HG02938 (cell line): ENCODE measurements around the gene ACTN4.

Experiments used
- ATAC-seq: cut with Tn5 transposase; IDR thresholded peaks from one replicate; pipeline ENCODE4 v1.9.1; 2021; ENCODE audit warnings: mild to moderate bottlenecking, moderate library complexity; ENCODE audit not compliant: unreplicated experiment

ACTN4 gene

DNA sequence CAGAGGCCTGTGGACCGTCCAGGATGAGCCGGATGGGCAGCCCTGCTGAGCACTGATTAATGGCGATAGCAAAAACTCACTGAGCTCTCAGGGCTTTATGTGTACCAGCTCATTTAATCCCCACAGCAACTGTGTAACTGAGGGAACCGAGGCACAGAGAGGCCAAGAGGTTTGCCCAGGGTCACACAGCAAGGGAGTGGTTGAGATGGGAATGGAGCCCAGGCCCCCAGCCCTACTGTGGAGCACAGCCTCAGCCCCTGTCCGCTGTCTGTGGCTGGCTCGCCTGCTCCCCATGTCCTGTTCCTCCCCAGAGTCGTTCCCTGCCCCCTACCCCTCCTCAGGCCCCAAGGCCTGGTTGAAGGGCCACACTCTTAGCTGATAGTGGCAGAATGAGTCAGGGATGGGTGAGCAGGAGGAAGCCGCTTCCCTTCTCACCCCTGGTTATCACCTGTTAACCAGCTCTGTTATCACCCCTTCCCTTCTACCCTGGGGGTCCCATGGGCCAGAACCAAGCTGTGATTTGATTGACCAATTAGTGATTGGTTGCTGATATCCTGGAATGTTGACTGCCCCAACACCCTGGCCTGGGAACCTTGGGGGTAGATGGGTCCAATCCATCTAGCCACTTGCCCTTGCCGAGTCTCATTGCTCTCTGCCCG lies 75.6 kb downstream of the ACTN4 start:
- no peak for ATAC-seq

DNA sequence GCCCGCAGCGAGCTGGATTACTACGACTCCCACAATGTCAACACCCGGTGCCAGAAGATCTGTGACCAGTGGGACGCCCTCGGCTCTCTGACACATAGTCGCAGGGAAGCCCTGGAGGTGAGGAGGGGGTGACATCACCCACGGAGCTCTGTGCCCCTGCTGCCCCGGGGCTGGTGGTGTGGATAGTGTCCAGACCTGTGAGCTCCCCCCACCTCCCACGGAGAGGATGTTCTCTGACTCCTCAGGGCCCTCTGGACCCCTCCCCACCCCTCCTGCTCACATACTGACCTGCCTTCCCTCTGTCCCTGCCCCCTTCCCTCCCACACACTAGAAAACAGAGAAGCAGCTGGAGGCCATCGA lies 76.1 kb downstream of the ACTN4 start:
- ATAC-seq, result no peak

DNA sequence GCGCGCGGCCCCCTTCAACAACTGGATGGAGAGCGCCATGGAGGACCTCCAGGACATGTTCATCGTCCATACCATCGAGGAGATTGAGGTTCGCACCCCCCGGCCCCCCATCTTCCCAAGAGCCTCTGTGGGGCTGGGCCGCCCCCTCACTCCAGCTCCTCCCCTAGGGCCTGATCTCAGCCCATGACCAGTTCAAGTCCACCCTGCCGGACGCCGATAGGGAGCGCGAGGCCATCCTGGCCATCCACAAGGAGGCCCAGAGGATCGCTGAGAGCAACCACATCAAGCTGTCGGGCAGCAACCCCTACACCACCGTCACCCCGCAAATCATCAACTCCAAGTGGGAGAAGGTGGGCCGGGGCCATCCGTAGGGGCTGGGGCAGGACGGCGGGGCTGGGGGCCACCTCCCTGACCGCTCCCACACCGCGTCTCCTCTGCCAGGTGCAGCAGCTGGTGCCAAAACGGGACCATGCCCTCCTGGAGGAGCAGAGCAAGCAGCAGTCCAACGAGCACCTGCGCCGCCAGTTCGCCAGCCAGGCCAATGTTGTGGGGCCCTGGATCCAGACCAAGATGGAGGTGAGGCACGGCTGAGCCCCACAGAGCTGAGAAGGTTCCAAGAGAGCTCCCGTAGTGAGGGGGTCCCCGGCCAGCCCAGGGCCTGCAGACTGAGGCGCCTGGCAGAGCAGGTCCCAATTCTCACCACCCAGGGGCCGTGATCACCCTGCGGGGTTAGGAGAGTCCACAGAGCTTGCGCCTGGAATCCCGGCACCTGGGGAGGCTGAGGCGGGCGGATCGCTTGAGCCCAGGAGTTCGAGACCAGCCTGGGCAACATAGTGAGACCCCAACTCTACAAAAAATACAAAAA lies 76.8 kb downstream of the ACTN4 start:
- ATAC-seq, result no peak

DNA sequence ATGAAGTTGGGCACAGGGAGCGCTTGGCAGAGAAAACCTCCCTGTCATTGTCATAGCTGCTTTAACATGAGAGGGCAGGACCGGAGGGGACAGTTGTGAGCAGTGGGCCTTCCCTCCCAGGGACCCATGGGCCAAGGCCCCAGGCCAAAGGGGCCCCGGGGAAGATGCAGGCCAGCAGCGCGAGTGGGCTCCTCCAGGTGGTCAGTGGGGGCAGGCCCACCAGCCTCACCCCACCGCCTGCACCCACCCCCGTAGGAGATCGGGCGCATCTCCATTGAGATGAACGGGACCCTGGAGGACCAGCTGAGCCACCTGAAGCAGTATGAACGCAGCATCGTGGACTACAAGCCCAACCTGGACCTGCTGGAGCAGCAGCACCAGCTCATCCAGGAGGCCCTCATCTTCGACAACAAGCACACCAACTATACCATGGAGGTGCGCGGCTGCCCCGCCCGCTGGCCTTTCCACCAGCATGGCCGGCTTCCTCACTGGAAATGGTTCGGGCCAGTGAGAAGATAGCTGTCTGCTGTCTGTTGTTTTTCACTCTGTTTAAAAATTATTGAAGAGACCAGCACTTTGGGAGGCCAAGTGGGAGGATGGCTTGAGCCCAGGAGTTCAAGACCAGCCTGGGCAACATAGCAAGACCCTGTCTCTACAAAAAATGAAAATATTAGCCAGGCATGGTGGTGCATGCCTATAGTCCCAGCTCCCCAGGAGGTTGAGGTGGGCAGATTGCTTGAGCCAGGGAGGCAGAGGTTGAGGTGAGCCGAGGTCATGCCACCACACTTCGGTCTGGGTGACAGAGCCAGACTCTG lies 78.2 kb downstream of the ACTN4 start:
- ATAC-seq, result no peak

DNA sequence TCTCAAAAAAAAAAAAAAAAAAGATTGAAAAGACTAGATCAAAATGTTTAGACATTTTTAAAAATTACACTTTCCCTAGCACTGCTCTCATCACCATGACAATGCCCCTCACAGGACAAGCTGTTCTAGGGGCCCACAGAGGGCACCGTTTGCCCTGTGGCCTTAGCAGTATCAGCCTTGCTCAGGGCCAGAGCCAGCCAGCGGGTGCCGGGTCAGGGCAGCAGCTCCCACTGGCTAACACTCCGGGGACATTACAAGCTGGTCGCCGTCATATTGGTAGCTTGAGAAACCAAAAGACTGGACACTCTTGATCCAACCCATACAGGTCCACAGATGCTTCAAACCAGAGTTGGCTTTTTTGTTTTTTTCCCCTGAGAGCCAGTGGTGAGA lies 78.8 kb downstream of the ACTN4 start:
- no peak for ATAC-seq

DNA sequence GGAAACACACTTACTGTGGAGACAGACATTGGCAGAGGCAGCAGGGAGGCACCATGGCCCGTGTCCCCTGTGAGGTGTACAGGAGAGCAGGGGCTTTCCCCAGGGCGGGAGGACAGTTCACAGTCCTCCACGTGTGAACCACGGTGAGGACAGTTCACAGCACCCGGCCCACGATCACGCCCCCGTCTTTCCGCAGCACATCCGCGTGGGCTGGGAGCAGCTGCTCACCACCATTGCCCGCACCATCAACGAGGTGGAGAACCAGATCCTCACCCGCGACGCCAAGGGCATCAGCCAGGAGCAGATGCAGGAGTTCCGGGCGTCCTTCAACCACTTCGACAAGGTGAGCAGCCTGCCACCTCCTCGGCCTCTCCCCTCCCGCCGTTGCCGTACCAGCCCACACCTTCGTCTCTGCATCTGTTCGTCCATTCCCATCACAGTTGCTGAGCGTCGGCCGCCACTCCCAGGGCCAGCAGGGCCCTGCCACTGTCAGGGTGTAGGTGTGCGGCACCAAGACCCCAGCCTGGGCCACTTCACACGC lies 79.4 kb downstream of the ACTN4 start:
- no peak for ATAC-seq

DNA sequence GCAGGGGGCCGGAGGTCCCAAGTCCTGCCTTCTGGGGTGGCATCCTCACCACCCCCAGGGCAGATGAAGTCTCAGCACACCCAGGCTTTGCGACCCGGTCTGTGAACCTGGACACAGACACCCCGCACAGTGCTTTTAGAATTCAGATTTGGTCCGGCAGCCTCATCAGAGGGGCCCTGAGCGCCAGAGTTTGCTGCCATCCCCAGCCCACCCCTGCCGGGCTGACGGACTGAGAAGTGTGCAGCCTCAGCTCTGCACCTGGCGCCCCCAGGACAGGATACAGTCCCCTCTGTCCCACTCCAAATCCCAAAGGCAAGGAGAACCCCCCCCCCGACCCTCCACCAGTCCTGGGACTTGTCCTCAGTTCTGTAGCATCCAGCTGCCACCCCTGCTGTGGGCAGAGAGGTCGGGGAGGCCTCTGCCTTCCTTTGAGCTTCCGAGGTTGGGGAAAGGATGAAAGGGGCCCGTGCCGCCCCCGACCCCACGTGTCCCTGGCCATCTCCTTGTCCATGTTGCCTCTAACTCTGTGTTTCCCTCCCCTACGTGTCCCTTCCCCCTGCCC lies 79.9 kb downstream of the ACTN4 start:
- ATAC-seq, result no peak

DNA sequence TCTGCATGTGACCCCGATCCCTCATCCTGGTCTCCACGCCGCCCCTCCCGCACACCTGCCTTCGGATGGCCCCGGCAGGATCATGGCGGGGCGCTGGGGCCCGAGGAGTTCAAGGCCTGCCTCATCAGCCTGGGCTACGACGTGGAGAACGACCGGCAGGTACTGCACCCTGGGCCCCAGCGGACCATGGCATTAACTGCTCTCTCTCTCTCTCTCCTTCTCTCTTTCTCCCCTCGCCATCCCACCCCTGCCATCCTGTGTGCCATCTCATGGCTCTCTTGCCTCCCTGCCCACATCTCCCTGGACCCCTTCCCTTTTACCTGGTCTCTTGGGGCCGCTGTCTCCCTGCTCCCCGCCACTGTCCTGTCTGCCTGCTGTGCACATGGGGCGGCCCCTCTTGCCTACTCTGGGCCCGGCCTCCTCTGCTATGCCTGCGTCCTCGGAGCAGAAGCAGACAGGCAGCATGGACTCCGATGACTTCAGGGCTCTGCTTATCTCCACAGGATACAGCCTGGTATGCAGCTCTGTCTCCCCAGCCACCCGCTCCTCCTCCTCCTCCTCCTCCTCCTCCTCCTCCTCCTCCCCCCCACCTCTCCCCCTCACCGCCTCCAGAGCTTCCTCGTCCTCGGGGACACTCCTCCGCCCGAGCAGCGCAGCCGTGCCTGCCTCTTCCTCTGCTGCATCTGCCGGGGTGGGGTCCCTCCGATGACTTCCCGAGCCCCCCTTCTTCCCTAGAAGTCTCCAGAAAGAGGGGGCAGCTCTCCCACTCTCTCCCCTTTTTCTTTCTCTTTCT lies 80.6 kb downstream of the ACTN4 start:
- ATAC-seq, result no peak

DNA sequence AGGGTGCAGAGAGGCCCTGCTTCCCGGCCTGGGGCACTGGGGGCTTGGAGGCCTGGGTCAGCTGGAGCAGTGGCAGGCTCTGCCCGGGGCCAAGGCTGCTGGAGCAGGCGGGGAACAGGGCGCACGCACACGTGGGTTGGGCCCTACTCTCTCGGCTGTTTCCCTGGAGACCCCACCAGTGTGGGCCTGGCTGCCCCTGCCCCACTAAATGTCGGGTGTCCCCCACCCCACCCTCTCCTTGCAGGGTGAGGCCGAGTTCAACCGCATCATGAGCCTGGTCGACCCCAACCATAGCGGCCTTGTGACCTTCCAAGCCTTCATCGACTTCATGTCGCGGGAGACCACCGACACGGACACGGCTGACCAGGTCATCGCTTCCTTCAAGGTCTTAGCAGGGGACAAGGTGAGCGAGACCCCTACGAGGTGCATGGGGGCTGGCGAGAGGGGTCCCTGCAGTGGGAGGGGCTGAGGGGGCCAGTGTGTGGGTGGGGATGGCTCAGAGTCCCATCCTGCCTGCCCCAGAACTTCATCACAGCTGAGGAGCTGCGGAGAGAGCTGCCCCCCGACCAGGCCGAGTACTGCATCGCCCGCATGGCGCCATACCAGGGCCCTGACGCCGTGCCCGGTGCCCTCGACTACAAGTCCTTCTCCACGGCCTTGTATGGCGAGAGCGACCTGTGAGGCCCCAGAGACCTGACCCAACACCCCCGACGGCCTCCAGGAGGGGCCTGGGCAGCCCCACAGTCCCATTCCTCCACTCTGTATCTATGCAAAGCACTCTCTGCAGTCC lies 81.5 kb downstream of the ACTN4 start:
- ATAC-seq, result no peak

DNA sequence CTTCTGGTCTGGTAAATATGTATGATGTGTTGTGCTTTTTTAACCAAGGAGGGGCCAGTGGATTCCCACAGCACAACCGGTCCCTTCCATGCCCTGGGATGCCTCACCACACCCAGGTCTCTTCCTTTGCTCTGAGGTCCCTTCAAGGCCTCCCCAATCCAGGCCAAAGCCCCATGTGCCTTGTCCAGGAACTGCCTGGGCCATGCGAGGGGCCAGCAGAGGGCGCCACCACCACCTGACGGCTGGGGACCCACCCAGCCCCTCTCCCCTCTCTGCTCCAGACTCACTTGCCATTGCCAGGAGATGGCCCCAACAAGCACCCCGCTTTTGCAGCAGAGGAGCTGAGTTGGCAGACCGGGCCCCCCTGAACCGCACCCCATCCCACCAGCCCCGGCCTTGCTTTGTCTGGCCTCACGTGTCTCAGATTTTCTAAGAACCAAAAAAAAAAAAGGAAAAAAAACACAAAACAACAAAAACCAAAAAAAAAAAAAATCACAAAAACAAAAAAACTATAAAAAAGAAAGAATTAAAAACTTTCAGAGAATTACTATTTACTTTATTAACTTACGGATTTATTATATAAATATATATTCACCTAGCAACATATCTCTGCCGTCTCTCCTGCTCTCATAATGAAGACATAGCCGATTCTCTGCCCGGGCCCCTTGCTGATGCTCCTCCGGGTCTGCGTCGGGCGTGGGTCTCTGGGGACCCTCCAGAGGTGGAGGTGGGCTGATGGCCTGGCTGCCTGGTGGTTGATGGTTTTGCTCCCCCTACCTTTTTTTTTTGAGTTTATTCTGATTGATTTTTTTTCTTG lies 82.4 kb downstream of the ACTN4 start:
- ATAC-seq, result no peak

DNA sequence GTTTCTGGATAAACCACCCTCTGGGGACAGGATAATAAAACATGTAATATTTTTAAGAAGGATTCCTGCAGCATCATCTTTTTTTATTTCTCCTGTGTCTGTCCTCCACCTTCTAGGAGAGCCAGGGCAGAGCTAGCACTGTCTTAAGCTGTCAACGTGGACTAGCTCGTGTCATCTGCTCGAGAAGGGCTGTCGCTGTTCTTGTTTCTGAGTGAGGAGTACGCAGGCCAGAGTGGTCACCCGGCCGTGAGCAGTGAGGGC lies 83.0 kb downstream of the ACTN4 start:
- no peak for ATAC-seq

DNA sequence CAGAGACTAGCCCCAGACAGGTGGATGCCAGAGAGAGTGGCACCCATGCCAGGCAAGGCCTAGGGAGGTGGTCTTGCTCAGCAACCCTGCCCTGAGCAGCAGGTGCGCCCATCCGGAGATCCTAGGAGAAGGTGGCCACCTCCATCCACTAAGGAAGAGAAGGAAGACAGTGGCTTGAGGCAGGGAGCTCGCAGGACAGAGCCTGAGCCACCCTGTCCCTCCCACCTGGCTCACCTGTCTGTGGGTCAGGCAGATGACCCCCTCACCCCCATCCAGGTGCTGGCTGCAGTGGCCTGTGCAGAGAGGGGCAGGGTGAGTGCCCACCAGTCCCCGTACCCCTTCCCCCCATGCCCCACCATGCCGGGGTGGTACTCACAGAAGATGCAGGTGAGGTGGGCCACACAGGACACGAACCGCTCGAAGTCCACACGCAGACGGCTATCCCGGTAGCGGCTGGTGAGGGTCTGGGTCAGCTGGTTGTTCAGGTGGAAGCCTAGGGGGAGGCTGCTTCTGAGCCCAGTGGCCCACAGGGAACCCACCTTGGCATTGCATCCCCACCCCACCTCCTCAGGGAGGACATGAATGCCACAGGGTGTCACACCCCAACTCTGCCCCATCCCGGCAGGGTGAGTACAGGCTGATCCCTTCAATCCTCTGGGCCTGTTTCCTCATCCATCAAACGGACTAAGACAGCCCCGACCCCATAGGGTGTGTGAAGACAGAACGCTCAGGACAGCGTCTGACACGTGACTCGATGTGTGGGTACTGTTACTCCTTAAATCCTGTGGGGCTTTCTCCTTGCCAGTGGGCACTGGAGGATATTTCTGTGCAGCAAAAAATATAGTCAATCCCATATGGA lies 83.5 kb downstream of the ACTN4 start:
- ATAC-seq, result no peak

DNA sequence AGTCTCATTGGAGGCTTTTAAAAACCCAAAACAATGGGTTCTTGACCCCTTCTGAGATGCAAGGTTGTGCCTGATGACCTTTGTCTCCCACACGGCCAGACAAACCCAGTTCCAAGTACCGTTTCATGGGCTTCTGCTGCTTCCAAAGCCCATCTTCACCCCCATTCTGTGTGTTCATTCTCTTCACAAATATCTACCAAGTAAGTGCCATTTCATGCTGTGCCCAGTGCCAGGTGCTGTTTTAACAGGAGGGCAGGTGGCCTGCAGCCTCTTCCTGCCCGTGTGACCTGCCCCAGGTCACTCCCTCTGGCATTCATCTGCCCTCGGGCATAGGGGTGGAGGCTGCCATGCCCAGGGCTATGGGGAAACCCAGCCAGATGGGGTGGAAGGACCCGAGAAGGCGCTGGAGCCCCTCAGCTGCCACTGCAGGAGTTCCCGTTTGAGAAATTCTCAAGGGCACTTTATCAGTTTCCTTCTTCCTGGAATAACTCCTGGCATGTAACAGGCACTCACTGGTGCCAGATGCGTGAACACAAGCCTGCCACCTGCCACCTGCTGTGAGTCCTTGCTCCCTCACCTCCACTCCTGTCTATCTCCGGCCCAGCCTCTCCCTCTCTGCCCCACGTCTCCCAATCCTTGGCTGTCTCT lies 84.3 kb downstream of the ACTN4 start:
- no peak for ATAC-seq

DNA sequence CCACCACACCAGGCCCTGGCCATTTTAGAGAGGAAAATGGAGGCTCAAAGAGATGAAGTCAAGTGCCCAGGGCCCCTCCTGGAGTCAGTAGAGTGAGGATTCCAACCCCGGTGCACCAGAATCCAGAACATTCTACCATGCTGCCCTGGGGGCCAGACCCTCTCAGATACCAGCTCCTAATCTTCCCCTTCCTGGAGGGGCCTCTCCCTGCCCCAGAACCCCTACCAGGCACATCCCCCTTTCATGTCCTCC lies 85.7 kb downstream of the ACTN4 start:
- no peak for ATAC-seq

DNA sequence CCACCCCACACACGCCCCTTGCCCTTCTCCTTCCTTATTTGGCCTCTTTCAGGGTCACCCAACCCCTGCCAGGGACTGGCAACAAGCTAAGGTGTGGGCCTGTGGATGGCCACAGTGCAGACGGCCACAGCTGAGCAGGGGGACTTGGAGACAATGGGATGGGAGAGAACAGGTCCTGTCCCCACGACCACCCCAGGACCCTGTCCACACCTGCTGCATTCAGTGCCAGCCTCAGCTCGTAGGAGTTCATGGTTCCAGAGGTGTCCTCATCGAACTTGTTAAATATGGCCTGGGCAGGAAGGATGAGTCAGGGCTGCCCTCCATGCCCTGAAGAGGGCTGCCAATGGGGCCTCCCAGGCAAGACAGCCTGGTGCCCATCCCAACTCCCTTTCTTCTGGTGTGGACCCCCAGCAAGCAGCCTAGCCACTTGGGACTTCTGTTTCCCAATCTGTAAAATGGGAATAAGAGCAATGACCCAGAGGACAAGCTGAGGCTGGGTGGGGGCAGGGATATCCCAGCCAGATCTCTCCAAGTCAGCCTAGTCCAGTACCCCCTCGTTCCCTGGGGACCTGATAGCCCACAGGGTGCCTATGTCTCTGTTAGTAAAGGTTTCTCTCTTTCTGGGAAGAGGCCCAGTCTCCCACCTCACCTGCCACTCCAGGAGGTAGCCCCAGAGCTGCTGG lies 86.2 kb downstream of the ACTN4 start:
- ATAC-seq, result no peak

DNA sequence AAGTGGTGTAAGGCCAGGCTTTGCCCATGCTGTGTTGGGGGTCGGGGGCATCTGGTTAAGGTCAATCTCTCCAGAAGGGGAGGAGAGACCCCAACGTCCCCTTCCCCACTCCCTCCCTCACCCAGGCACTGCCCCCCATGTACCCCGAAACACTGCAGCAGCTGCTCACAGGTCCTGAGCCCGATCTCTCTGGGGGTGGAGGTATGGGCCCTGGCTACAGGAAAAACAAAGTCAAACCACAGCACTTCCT lies 86.7 kb downstream of the ACTN4 start:
- ATAC-seq, result no peak

DNA sequence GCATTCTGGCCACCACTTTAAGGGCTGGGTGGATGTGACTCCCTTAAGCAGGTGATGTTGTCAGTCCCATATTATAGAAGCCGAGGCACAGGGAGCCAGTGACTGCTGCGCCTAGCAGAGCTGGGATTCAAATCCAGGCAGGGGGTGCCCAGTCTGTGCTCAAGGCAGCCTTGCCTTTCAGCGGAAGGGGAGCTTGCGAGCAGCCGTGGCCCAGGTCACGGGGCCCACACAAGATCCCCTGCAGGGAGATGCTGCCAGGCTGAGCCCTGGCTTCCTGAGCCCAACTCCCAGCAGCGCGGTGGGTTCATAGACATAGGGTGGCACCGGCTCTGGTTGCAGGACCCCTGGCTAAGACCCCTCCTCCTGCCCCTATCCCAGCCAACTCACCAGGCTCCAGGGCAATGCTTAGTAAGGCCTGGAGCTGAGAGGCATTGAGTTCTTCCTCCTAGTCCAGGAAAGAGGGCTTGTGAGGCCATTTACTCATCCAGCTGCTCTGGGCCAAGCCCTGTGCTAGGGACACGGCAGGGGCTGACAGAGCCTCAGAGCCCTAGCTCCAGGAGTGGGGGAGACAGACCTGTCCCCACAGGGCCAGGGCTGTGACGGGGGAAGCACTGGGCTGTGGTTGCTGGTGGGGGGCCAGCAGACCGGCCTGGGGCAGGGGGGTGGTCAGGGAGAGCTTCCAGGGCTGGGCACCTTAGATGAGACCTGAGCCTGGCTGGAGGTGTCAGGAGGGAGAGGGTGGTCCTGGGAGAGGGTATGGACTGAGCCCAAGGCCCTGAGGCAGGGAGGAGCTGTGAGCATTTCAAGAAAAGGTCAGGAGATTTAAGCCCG lies 87.2 kb downstream of the ACTN4 start:
- ATAC-seq, result no peak
